Measurements from ENCODE around the gene MAJIN. TPM values are rescaled to one million over a fixed set of nuclear protein-coding genes. Genes with fewer than 3 reads are reported as not detected.

MAJIN gene
- polyA plus RNA-seq, 12 donors, result not detected

- DNase-seq, result no peak
Observed at GRCh38 chr11:64914123-64914522, 57.8 kb downstream of the MAJIN start.

GRCh38 chr11:64913171-64913727 is 58.7 kb downstream of the MAJIN start:
- no peak for DNase-seq

- DNase-seq, result no peak
Observed at GRCh38 chr11:64911689-64912088, 60.2 kb downstream of the MAJIN start.

GRCh38 chr11:64911142-64911541 is 60.8 kb downstream of the MAJIN start:
- DNase-seq, result no peak

GRCh38 chr11:64910451-64911093 is 61.3 kb downstream of the MAJIN start:
- no peak for DNase-seq

- no peak for DNase-seq
Observed at GRCh38 chr11:64909653-64910343, 62.1 kb downstream of the MAJIN start.

- no peak for DNase-seq
Observed at GRCh38 chr11:64908766-64909165, 63.1 kb downstream of the MAJIN start.

- no peak for DNase-seq
Observed at GRCh38 chr11:64906314-64906635, 65.6 kb downstream of the MAJIN start.

GRCh38 chr11:64905516-64906313 is 66.2 kb downstream of the MAJIN start:
- no peak for DNase-seq

- DNase-seq, result no peak
Observed at GRCh38 chr11:64903291-64903833, 68.5 kb downstream of the MAJIN start.

GRCh38 chr11:64902102-64902900 is 69.6 kb downstream of the MAJIN start:
- DNase-seq, result no peak

- DNase-seq, result no peak
Observed at GRCh38 chr11:64900774-64901173, 71.1 kb downstream of the MAJIN start.

- DNase-seq, result no peak
Observed at GRCh38 chr11:64900263-64900678, 71.6 kb downstream of the MAJIN start.

- DNase-seq, result no peak
Observed at GRCh38 chr11:64898541-64898940, 73.4 kb downstream of the MAJIN start.

GRCh38 chr11:64898076-64898445 is 73.8 kb downstream of the MAJIN start:
- DNase-seq, result no peak

GRCh38 chr11:64897381-64898075 is 74.4 kb downstream of the MAJIN start:
- no peak for DNase-seq

- no peak for DNase-seq
Observed at GRCh38 chr11:64896448-64897022, 75.4 kb downstream of the MAJIN start.

GRCh38 chr11:64894812-64895452 is 77.0 kb downstream of the MAJIN start:
- no peak for DNase-seq

GRCh38 chr11:64894070-64894811 is 77.7 kb downstream of the MAJIN start:
- no peak for DNase-seq

Measured in muscle of arm (tissue), 12 donors.